A549 treated with DMSO at 1 μM for 4 hours (cell line): Measurements from ENCODE around the gene FRAT1. TPM values are rescaled to one million over a fixed set of nuclear protein-coding genes. Genes with fewer than 3 reads are reported as not detected.

Source experiments
- total RNA-seq: library from RNA; stranded (reverse); fragments of 200-300 nt; extraction: Qiagen RNA extraction; gene quantifications from 5 replicates; pipeline ENCODE4 v1.2.3, GENCODE V29; 2022; ENCODE audit warnings: low read depth

Gene FRAT1
- 0.78 to 2.2 TPM (median 1.7 TPM) in 5 replicates for total RNA-seq

GRCh38 chr10:97318772-97319651 lies at the start of gene FRAT1:
TSS of gene FRAT1 (plus strand) at chr10:97319271. CDS start at chr10:97319454, 183 bp downstream.

GRCh38 chr10:97292097-97292861 lies 26.8 kb upstream of the FRAT1 start, which contains the start of gene ARHGAP19:
TSS of gene ARHGAP19 (minus strand) at chr10:97292637. CDS start at chr10:97292627, 10 bp downstream.

DNA sequence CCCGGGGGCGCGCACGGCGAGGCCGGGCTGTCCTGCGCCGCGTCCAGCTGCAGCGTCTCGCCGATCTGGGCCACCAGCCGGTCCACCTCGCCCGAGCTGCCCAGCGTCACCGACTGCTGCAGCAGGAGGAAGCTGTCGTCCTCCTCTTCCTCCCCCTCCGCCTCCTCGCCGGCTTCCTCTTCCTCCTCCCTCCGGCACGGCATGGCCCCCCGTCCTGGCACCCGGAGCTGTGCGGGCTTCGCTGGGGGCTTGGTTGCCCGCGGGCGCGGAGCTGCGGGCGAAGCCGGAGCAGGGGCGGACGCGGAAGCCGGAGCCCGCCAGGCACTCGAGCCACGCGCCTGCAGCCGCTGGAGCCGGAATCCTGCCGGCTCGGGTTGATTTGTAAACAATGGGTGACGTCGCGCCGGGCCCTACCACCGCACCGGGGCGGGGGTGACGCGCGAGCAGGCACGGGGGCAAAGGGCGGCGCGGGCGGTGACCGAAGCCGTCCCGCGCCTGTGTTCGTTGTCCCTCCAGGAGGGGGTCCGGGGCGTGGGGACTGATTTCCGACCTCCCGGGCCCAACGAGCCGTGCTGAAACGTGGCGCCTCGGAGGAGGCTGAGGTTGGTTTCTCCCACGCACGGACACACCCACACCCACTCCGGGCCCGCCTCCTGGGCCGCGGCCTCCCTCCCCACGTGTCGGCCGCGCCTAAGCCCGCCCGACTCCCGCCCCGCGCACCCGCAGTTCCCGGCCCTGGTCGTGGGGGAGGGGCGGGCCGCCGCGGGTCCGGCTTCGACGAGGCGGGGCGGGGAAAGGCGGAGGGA lies 15.5 kb downstream of the FRAT1 start, which contains the start of gene FRAT2:
FRAT2 (minus strand) TSS at position 360 of the 806 bp plus-strand sequence; CDS start at position 203, 157 bp downstream.

Other genes with a start within 250 kb of the FRAT1 start
- 0.03 to 0.07 TPM (median 0.04 TPM) in 5 replicates for gene SLIT1, start 133.3 kb upstream of the FRAT1 start, total RNA-seq
- gene ARHGAP19, start 26.6 kb upstream of the FRAT1 start, total RNA-seq: 5.0 to 6.3 TPM (median 5.3 TPM) in 5 replicates
- gene FRAT2, start 15.5 kb downstream of the FRAT1 start, total RNA-seq: 6.0 to 8.5 TPM (median 8.2 TPM) in 5 replicates
- 58.5 to 74.6 TPM (median 60.5 TPM) in 5 replicates for gene RRP12, start 82.1 kb downstream of the FRAT1 start, total RNA-seq
- 583 to 640 TPM (median 631 TPM) in 5 replicates for gene PGAM1, start 106.9 kb downstream of the FRAT1 start, total RNA-seq
- 53.5 to 58.6 TPM (median 54.4 TPM) in 5 replicates for gene EXOSC1, start 126.7 kb downstream of the FRAT1 start, total RNA-seq
- gene ZDHHC16, start 126.9 kb downstream of the FRAT1 start, total RNA-seq: 44.6 to 56.7 TPM (median 50.7 TPM) in 5 replicates
- gene MMS19, start 179.2 kb downstream of the FRAT1 start, total RNA-seq: 34.2 to 51.5 TPM (median 48.9 TPM) in 5 replicates
- 15.7 to 20.4 TPM (median 17.4 TPM) in 5 replicates for gene UBTD1, start 179.7 kb downstream of the FRAT1 start, total RNA-seq